Measurements from ENCODE around the gene ABHD14A. TPM values are rescaled to one million over a fixed set of nuclear protein-coding genes. Genes with fewer than 3 reads are reported as not detected.

Gene ABHD14A
- total RNA-seq, 1 donor from 2014 or later: 17.8 TPM

DNA sequence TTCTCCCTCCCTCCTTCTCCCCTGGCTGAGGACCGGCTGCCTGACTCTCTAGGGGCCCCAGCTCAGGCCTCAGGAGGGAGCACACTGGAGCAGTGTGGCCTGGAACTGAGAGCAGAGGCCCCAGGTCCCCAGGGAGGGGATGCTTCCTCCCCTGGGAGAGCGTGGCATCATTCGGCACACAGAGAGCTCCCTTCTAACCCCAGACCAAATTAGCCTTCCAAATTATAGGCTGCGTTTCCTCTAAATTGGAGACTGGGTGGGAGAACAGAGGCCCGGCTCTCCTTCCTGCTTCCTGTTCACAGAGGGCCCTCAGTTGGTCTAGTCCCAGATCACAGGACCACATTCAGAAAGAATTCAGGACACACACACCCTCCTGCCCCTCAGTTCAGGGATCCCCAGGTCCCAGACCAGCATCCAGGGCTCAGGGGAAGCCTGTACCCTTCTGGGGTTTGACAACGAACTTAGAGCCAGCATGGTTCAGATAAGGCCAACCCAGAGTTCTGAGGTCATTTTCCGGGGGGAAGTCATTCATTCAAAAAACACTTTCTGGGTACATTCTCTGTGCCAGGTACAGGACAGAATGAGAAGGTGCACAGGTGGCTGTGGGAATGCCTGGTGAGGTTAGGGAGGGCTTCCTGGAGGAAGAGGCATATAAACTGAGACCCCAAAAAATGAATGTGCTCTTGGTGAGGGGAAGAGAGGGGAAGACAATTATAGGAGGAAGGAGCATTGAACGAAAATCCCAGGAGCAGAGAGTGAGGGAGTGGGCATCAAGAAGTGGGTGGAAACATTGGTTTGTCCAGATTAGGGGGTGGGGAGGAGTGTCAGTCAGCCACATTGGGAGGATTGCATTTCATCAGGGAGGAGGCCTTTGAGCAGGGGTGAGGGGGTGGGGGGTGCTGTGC lies 49.2 kb downstream of the ABHD14A start:
- no peak for ATAC-seq
- TF ChIP-seq, protein P1, sequence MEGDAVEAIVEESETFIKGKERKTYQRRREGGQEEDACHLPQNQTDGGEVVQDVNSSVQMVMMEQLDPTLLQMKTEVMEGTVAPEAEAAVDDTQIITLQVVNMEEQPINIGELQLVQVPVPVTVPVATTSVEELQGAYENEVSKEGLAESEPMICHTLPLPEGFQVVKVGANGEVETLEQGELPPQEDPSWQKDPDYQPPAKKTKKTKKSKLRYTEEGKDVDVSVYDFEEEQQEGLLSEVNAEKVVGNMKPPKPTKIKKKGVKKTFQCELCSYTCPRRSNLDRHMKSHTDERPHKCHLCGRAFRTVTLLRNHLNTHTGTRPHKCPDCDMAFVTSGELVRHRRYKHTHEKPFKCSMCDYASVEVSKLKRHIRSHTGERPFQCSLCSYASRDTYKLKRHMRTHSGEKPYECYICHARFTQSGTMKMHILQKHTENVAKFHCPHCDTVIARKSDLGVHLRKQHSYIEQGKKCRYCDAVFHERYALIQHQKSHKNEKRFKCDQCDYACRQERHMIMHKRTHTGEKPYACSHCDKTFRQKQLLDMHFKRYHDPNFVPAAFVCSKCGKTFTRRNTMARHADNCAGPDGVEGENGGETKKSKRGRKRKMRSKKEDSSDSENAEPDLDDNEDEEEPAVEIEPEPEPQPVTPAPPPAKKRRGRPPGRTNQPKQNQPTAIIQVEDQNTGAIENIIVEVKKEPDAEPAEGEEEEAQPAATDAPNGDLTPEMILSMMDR (IDR thresholded peaks at IDR 0.05): no peak
- H3K4me3 ChIP-seq: peak overlapping the region; percentile 29

DNA sequence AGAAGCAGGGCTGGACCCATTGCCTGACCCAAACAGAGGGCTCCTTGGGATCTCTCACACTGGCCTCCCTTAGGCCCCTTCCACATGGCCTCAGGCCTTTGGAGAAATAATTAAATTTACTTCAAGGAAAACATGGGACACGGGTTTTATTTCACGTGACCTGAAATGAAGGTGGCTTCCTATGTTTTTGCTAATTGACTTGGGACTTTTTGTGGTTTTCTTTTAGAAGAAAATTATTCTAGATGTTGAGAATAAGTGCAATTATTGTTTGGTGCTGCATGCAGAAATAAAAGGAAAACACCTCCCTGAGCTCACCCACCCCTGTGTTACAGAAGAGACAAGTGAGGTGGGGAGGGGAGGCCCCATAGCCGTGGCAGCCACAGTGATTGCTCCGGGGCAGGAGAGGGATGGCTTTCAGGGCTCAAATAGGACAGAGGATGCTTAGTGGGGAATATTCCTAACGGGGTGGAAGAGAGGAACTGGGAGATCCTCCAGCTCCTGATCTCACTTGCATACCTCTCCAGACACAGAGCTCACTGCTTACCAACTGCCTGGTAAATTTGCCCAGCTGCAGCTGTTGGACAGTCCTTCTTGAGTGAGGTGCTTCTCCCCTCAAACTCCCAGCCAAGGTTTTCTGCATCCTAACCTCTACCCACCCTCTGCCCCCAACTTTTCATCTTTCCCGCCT lies 50.0 kb downstream of the ABHD14A start:
- intact Hi-C loops (cut with DNase I): no loop called here

More for the DNA sequence above, 49.2 kb downstream of the ABHD14A start:
- H3K9me3 ChIP-seq: no peaks in the 10 kb centered on the region
- H3K27ac ChIP-seq: peak overlapping the region; percentile 68
- H3K27me3 ChIP-seq (ENCODE audit: low read depth): no peaks in the 10 kb centered on the region
- no peak for DNase-seq
- no peaks in the 10 kb centered on the region for H3K36me3 ChIP-seq
- H3K4me1 ChIP-seq: peaks cover 30% of the 10 kb centered on the region
- intact Hi-C loops (cut with DNase I): no loop called here

DNA sequence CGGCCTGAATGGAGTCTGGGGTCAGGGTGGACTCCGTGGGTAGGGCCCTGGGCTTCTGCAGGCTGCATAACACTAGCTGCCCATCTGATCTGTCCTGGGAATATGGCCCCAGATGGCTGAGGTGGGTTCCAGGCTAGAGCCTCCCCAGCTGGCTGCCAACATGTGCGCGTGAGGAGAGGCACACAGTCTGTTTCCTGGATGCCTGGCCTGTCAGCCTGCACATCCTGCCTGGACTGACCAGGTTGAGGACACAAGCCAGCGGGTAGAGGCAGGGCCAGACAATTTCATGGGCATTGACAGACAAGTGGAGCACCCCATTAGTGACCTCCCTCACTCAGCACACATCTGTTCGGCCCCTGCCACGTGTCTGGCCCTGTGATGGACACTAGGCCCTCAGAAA lies 50.6 kb downstream of the ABHD14A start:
- intact Hi-C loops (cut with DNase I): no loop called here

More for the DNA sequence above, 50.0 kb downstream of the ABHD14A start:
- no peaks in the 10 kb centered on the region for H3K36me3 ChIP-seq
- no peak for DNase-seq
- TF ChIP-seq, protein P1 (IDR thresholded peaks at IDR 0.05): no peak
- ATAC-seq: no peak
- no peak overlapping the region for H3K4me3 ChIP-seq
- H3K27ac ChIP-seq: no peak overlapping the region
- H3K9me3 ChIP-seq: no peaks in the 10 kb centered on the region
- H3K4me1 ChIP-seq: peaks cover 30% of the 10 kb centered on the region
- no peaks in the 10 kb centered on the region for H3K27me3 ChIP-seq (ENCODE audit: low read depth)

DNA sequence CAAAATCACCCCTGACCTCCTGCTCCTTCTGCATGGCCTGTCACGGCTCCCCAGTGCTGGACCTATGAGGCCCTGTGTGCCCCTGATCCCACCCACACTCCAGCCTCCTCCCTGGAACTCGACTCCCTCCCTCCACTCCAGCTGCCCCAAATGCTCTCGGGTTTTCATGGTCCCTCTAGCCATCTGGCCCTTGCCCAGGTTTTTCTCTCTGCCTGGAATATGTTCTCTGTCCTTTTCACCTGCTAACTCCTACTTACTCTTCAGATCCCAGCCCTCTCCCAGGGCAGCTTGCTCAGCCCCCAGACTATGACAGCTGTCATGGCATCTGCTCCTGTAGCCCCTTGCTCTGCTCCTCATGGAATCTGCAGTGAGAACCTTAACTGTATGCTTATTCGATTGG lies 51.2 kb downstream of the ABHD14A start:
- DNase-seq (no peak), ATAC-seq (no peak)
- Histone ChIP-seq H3K4me3 (no peak overlapping the region), H3K36me3 (no peaks in the 10 kb centered on the region), H3K4me1 (peaks cover 30% of the 10 kb centered on the region), H3K9me3 (no peaks in the 10 kb centered on the region), H3K27ac (no peak overlapping the region), H3K27me3 (ENCODE audit: low read depth) (no peaks in the 10 kb centered on the region)
- intact Hi-C loops (cut with DNase I): no loop called here
- TF ChIP-seq, protein P1 (IDR thresholded peaks at IDR 0.05): no peak

More for the DNA sequence above, 50.6 kb downstream of the ABHD14A start:
- H3K4me1 ChIP-seq: peaks cover 30% of the 10 kb centered on the region
- H3K36me3 ChIP-seq: no peaks in the 10 kb centered on the region
- H3K27me3 ChIP-seq (ENCODE audit: low read depth): no peaks in the 10 kb centered on the region
- no peak for DNase-seq
- H3K9me3 ChIP-seq: no peaks in the 10 kb centered on the region
- no peak overlapping the region for H3K4me3 ChIP-seq
- no peak overlapping the region for H3K27ac ChIP-seq
- ATAC-seq: no peak
- TF ChIP-seq, protein P1 (IDR thresholded peaks at IDR 0.05): no peak

DNA sequence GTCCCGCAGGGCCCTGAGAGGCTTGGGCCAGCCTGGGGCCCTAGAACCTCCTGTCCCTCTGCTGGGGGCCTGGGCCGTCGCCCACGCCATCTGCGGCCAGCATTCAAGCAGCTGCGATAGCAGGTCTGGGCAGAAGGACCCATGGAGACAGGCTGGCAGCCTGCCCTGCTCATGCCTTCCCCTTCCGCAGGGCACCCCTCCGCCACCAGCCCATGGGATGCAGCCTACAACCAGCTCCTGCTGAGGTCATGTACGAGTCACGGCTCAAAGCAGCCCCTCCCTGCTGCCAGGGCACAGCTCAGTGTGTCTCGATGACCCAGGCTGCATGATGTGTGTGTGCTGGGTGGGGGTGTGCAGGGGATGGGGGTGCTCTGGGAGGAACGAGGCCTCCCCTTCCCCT lies 53.7 kb downstream of the ABHD14A start:
- no peaks in the 10 kb centered on the region for H3K36me3 ChIP-seq
- H3K27me3 ChIP-seq (ENCODE audit: low read depth): no peaks in the 10 kb centered on the region
- ATAC-seq (no peak), DNase-seq (no peak)
- intact Hi-C loops (cut with DNase I): no loop called here
- H3K27ac ChIP-seq: no peak overlapping the region
- no peak overlapping the region for H3K4me3 ChIP-seq
- H3K4me1 ChIP-seq: peaks cover 7% of the 10 kb centered on the region
- no peaks in the 10 kb centered on the region for H3K9me3 ChIP-seq
- TF ChIP-seq, protein P1 (IDR thresholded peaks at IDR 0.05): no peak

All from lower lobe of right lung (tissue), 2 donors.